ENCODE measurements around the gene CCM2. TPM values are rescaled to one million over a fixed set of nuclear protein-coding genes. Genes with fewer than 3 reads are reported as not detected.

The CCM2 gene
- total and polyA plus RNA-seq, 7 donors = 33.3 to 110 (median 49.9) TPM

GRCh38 chr7:45066409-45066808 lies 66.4 kb downstream of the CCM2 start:
- 86 to 87% (median 87%) methylated on average over 7 of the region's 7 CpGs for WGBS, 3 donors
- TF ChIP-seq, protein P1, sequence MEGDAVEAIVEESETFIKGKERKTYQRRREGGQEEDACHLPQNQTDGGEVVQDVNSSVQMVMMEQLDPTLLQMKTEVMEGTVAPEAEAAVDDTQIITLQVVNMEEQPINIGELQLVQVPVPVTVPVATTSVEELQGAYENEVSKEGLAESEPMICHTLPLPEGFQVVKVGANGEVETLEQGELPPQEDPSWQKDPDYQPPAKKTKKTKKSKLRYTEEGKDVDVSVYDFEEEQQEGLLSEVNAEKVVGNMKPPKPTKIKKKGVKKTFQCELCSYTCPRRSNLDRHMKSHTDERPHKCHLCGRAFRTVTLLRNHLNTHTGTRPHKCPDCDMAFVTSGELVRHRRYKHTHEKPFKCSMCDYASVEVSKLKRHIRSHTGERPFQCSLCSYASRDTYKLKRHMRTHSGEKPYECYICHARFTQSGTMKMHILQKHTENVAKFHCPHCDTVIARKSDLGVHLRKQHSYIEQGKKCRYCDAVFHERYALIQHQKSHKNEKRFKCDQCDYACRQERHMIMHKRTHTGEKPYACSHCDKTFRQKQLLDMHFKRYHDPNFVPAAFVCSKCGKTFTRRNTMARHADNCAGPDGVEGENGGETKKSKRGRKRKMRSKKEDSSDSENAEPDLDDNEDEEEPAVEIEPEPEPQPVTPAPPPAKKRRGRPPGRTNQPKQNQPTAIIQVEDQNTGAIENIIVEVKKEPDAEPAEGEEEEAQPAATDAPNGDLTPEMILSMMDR (IDR thresholded peaks at IDR 0.05) = no peak
- H3K27me3 ChIP-seq (ENCODE audit: insufficient read depth in 3 of 3, low read length in 2 of 3) = no peaks in the 10 kb centered on the region
- no peaks in the 10 kb centered on the region for H3K9me3 ChIP-seq
- intact Hi-C loops (cut with DNase I) = no loop called here
- H3K36me3 ChIP-seq (ENCODE audit: insufficient read depth in 1 of 2, low read depth in 1 of 2) = peaks cover 5 to 69% of the 10 kb centered on the region in 2 donors
- no peaks in the 10 kb centered on the region for H3K4me1 ChIP-seq
- no peak overlapping the region for H3K27ac ChIP-seq
- no peak for DNase-seq
- no peak overlapping the region for H3K4me3 ChIP-seq
- no peak for ATAC-seq

- DNase-seq (no peak), ATAC-seq (no peak)
- Histone ChIP-seq H3K9me3 (no peaks in the 10 kb centered on the region), H3K4me1 (no peaks in the 10 kb centered on the region), H3K27ac (no peak overlapping the region), H3K36me3 (ENCODE audit: insufficient read depth in 1 of 2, low read depth in 1 of 2) (peaks cover 5 to 81% of the 10 kb centered on the region in 2 donors), H3K27me3 (ENCODE audit: insufficient read depth in 3 of 3, low read length in 2 of 3) (no peaks in the 10 kb centered on the region), H3K4me3 (no peak overlapping the region)
- 94 to 98% (median 96%) methylated on average over 3 of the region's 3 CpGs for WGBS, 3 donors
- intact Hi-C loops (cut with DNase I) = no loop called here
- TF ChIP-seq, protein P1 (IDR thresholded peaks at IDR 0.05) = no peak
Observed at GRCh38 chr7:45067582-45067981, 67.6 kb downstream of the CCM2 start.

DNA sequence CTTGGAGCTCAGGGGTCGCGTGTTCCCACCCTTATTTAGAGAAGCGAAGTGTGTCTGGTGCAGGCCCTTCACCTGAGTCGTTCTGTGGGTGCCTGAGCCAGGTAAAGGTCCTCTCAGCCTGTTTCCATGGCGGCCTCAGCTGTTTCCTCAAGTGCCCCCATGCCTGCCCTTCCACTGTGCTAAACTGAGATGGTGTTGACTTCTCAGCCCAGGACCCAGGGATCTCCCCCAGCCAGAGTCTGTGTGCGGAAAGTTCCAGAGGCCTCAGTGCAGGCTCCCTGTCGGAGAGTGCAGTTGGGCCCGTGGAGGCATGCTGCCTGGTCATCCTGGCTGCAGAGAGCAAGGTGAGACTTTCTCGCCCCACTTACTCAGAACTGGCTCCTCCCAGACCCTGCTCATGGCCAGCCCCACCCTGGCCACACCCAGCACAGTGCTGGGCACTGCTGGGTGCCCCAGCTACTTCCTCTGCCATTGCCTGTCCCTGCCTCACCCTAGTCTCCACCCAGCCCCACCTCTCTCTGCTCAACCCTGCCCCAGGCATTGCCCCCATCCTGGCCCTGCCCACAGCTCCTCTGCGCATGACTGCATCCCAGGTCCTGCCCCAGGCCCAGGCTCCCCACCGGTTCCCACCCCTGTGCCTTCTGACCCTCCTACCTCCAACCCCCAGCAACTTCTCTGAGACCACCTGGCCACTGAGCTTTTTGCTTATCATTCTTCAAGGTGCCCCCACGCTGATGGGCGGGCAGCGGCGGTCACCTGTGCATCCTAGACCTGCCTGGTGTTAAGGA lies 68.4 kb downstream of the CCM2 start:
- no peak for DNase-seq
- no peaks in the 10 kb centered on the region for H3K27me3 ChIP-seq (ENCODE audit: insufficient read depth in 3 of 3, low read length in 2 of 3)
- TF ChIP-seq, protein P1 (IDR thresholded peaks at IDR 0.05) = no peak
- no peak overlapping the region for H3K27ac ChIP-seq
- H3K36me3 ChIP-seq (ENCODE audit: insufficient read depth in 1 of 2, low read depth in 1 of 2) = peaks cover 5 to 89% of the 10 kb centered on the region in 2 donors
- ATAC-seq = no peak
- no peaks in the 10 kb centered on the region for H3K4me1 ChIP-seq
- intact Hi-C loops (cut with DNase I) = no loop called here
- WGBS, 3 donors = 94 to 97% (median 95%) methylated on average over 14 to 15 of the region's 15 CpGs
- H3K4me3 ChIP-seq = no peak overlapping the region
- no peaks in the 10 kb centered on the region for H3K9me3 ChIP-seq

GRCh38 chr7:45069444-45070253 lies 69.6 kb downstream of the CCM2 start:
- WGBS, 3 donors = 92 to 94% (median 92%) methylated on average over 15 of the region's 15 CpGs
- intact Hi-C loops (cut with DNase I) = no loop called here

More at GRCh38 chr7:45069444-45070253, 69.6 kb downstream of the CCM2 start:
- no peaks in the 10 kb centered on the region for H3K4me1 ChIP-seq
- H3K4me3 ChIP-seq = no peak overlapping the region
- H3K27ac ChIP-seq = no peak overlapping the region
- peaks cover 4 to 91% of the 10 kb centered on the region in 2 donors for H3K36me3 ChIP-seq (ENCODE audit: insufficient read depth in 1 of 2, low read depth in 1 of 2)
- ATAC-seq = no peak
- no peaks in the 10 kb centered on the region for H3K27me3 ChIP-seq (ENCODE audit: insufficient read depth in 3 of 3, low read length in 2 of 3)
- TF ChIP-seq, protein P1 (IDR thresholded peaks at IDR 0.05) = no peak
- H3K9me3 ChIP-seq = no peaks in the 10 kb centered on the region
- DNase-seq = no peak
